GM06990 (cell line): ENCODE data around the gene UCP3.

ENCODE experiments used
- DNase-seq: peaks from one replicate; pipeline ENCODE4 v3.0.0-alpha.2; 2011; ENCODE audit not compliant: insufficient read length; ENCODE audit errors: extremely low read depth
- H3K27me3 ChIP-seq: replicated peaks from 2 replicates; pipeline ENCODE4 v1.6.0; 2011; ENCODE audit warnings: low read length; ENCODE audit not compliant: control insufficient read depth, insufficient read depth
- H3K36me3 ChIP-seq: 2 replicates; pipeline ENCODE4 v1.5.1; 2011; ENCODE audit warnings: low read length; ENCODE audit not compliant: control insufficient read depth, insufficient read depth
- H3K4me3 ChIP-seq: replicated peaks from 2 replicates; pipeline ENCODE4 v1.5.1; 2011; ENCODE audit warnings: low read depth, mild to moderate bottlenecking, control low read depth, low read length
- CTCF ChIP-seq: IDR thresholded peaks from 2 replicates; pipeline ENCODE4 v1.5.1; 2011; ENCODE audit warnings: low read length, control low read depth, mild to moderate bottlenecking, inconsistent platforms; ENCODE audit not compliant: insufficient read depth, poor library complexity, severe bottlenecking

The UCP3 gene

GRCh38 chr11:74008373-74009229 lies at the start of gene UCP3:
UCP3 (minus strand) TSS chr11:74009085; CDS start chr11:74007042, 2,043 bp downstream.
- DNase-seq, result no peak
- H3K4me3 ChIP-seq, result no peak within 1 kb of the TSS
- H3K36me3 ChIP-seq, result peaks cover 4% of the 10 kb centered on the region
- TF ChIP-seq CTCF, result no peak
- H3K27me3 ChIP-seq, result no peaks in the 10 kb centered on the region

- no peaks in the 10 kb centered on the region for H3K27me3 ChIP-seq
- TF ChIP-seq CTCF, result no peak
- DNase-seq, result no peak
- no peaks in the 10 kb centered on the region; the same call in 1 of the 2 replicates for H3K36me3 ChIP-seq
- H3K4me3 ChIP-seq, result no peak overlapping the region
Measured at GRCh38 chr11:74057249-74058151, 48.6 kb upstream of the UCP3 start.

- TF ChIP-seq CTCF, result no peak
- Histone ChIP-seq H3K36me3 (no peaks in the 10 kb centered on the region; the same call in 1 of the 2 replicates), H3K4me3 (no peak overlapping the region), H3K27me3 (no peaks in the 10 kb centered on the region)
- DNase-seq, result no peak
Measured at GRCh38 chr11:74055938-74056337, 47.1 kb upstream of the UCP3 start.

GRCh38 chr11:74050465-74050864 lies 41.6 kb upstream of the UCP3 start:
- Histone ChIP-seq H3K36me3 (peaks cover 4% of the 10 kb centered on the region; the same call in 1 of the 2 replicates), H3K27me3 (no peaks in the 10 kb centered on the region), H3K4me3 (no peak overlapping the region)
- no peak for TF ChIP-seq CTCF
- no peak for DNase-seq

GRCh38 chr11:74048993-74049392 lies 40.1 kb upstream of the UCP3 start:
- Histone ChIP-seq H3K36me3 (peaks cover 4% of the 10 kb centered on the region; the same call in 1 of the 2 replicates), H3K27me3 (no peaks in the 10 kb centered on the region), H3K4me3 (no peak overlapping the region)
- no peak for TF ChIP-seq CTCF
- DNase-seq, result no peak
